SU-DHL-6 (cell line): Measurements from ENCODE around the gene RPS27L.

Source experiments
- H2AFZ ChIP-seq: fragments of 200-600 bp; sonication (generic); 2 replicates; pipeline ENCODE4 v1.6.1; 2014; ENCODE audit warnings: low read depth, mild to moderate bottlenecking, moderate library complexity, mixed read lengths, antibody characterized with exemption, low read length; ENCODE audit not compliant: severe bottlenecking
- H3F3A ChIP-seq: fragments of 200-600 bp; shearing (Covaris generic); 2 replicates; pipeline ENCODE4 v1.6.0; 2016; ENCODE audit warnings: antibody characterized with exemption, mild to moderate bottlenecking; ENCODE audit not compliant: insufficient read depth
- H3K27ac ChIP-seq: fragments of 200-600 bp; sonication (generic); 2 replicates; pipeline ENCODE4 v1.5.1; 2016; ENCODE audit warnings: low read depth, mild to moderate bottlenecking, low read length, moderate library complexity, mixed read lengths
- H3K27me3 ChIP-seq: fragments of 200-600 bp; sonication (generic), shearing (Covaris generic); 2 replicates; pipeline ENCODE4 v1.6.0; 2014; ENCODE audit warnings: mild to moderate bottlenecking, low read length
- H3K36me3 ChIP-seq: fragments of 200-600 bp; sonication (generic); 2 replicates; pipeline ENCODE4 v1.6.1; 2014; ENCODE audit warnings: mild to moderate bottlenecking, low read length, mixed read lengths
- H3K4me2 ChIP-seq: fragments of 300-600, 200-600 bp; shearing (Covaris generic), sonication (generic); 2 replicates; pipeline ENCODE4 v1.6.0; 2014; ENCODE audit warnings: low read length, low read depth, mild to moderate bottlenecking; ENCODE audit not compliant: poor library complexity, severe bottlenecking
- H3K4me3 ChIP-seq: fragments of 200-600 bp; sonication (generic); 2 replicates; pipeline ENCODE4 v1.5.1; 2014; ENCODE audit warnings: antibody characterized with exemption, low read length, mild to moderate bottlenecking, mixed read lengths; ENCODE audit not compliant: insufficient read depth, poor library complexity, severe bottlenecking
- H3K79me2 ChIP-seq: fragments of 200-600 bp; sonication (generic); 2 replicates; pipeline ENCODE4 v1.6.1; 2014; ENCODE audit warnings: mild to moderate bottlenecking, low read length, moderate library complexity; ENCODE audit not compliant: insufficient read depth
- H3K9ac ChIP-seq: fragments of 200-600 bp; sonication (generic); 2 replicates; pipeline ENCODE4 v1.7.0; 2014; ENCODE audit warnings: mild to moderate bottlenecking, low read length
- H3K9me2 ChIP-seq: fragments of 200-600 bp; sonication (generic); replicated peaks from 2 replicates; pipeline ENCODE4 v1.6.1; 2014; ENCODE audit warnings: low read length; ENCODE audit not compliant: insufficient read depth
- H3K9me3 ChIP-seq: fragments of 200-600 bp; sonication (generic); 2 replicates; pipeline ENCODE4 v1.6.1; 2014; ENCODE audit warnings: low read length, mixed read lengths; ENCODE audit not compliant: insufficient read depth
- H4K20me1 ChIP-seq: fragments of 200-600 bp; sonication (generic); 2 replicates; pipeline ENCODE4 v1.6.1; 2014; ENCODE audit warnings: low read depth, mild to moderate bottlenecking, antibody characterized with exemption, low read length, moderate library complexity, mixed read lengths
- EZH2phosphoT487 ChIP-seq: fragments of 200-600 bp; sonication (generic), shearing (Covaris generic); conservative IDR thresholded peaks from 2 replicates; pipeline ENCODE4 v1.6.1; 2018; ENCODE audit warnings: mild to moderate bottlenecking, antibody characterized with exemption, low read length, moderate library complexity, mixed read lengths
- TF ChIP-seq, protein P1 (sequence below): fragments of 200-600 bp; sonication (generic); IDR thresholded peaks from one replicate; pipeline ENCODE4 v1.5.1; 2017; ENCODE audit warnings: antibody characterized with exemption, mild to moderate bottlenecking, low read length, moderate library complexity; ENCODE audit not compliant: insufficient read depth, poor library complexity, severe bottlenecking

Gene RPS27L

GRCh38 chr15:63197626-63198025 is 40.3 kb upstream of the RPS27L start:
- Histone ChIP-seq H3K4me3 (no peak overlapping the region), H3K27ac (no peak overlapping the region), H3K27me3 (no peaks in the 10 kb centered on the region), H3K9me2 (no peaks in the 10 kb centered on the region), H3K9me3 (no peaks in the 10 kb centered on the region), H3F3A (peaks cover 4% of the 10 kb centered on the region), H3K4me2 (no peak overlapping the region), H2AFZ (no peak overlapping the region), H3K79me2 (peaks cover 92% of the 10 kb centered on the region), H4K20me1 (peaks cover 10% of the 10 kb centered on the region; the same call in 1 of the 2 replicates), H3K9ac (no peak overlapping the region), H3K36me3 (peaks cover 6% of the 10 kb centered on the region; the same call in 1 of the 2 replicates)
- TF ChIP-seq, protein P1, sequence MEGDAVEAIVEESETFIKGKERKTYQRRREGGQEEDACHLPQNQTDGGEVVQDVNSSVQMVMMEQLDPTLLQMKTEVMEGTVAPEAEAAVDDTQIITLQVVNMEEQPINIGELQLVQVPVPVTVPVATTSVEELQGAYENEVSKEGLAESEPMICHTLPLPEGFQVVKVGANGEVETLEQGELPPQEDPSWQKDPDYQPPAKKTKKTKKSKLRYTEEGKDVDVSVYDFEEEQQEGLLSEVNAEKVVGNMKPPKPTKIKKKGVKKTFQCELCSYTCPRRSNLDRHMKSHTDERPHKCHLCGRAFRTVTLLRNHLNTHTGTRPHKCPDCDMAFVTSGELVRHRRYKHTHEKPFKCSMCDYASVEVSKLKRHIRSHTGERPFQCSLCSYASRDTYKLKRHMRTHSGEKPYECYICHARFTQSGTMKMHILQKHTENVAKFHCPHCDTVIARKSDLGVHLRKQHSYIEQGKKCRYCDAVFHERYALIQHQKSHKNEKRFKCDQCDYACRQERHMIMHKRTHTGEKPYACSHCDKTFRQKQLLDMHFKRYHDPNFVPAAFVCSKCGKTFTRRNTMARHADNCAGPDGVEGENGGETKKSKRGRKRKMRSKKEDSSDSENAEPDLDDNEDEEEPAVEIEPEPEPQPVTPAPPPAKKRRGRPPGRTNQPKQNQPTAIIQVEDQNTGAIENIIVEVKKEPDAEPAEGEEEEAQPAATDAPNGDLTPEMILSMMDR, result no peak
- TF ChIP-seq EZH2phosphoT487, result no peak

GRCh38 chr15:63196842-63197241 is 39.6 kb upstream of the RPS27L start:
- Histone ChIP-seq H4K20me1 (peaks cover 10% of the 10 kb centered on the region; the same call in 1 of the 2 replicates), H3K9me2 (no peaks in the 10 kb centered on the region), H3K4me3 (no peak overlapping the region), H3K27me3 (no peaks in the 10 kb centered on the region), H3K79me2 (peaks cover 96% of the 10 kb centered on the region), H3K9me3 (no peaks in the 10 kb centered on the region), H3K27ac (no peak overlapping the region), H3F3A (peaks cover 12% of the 10 kb centered on the region), H2AFZ (no peak overlapping the region), H3K36me3 (peaks cover 6% of the 10 kb centered on the region; the same call in 1 of the 2 replicates), H3K9ac (no peak overlapping the region), H3K4me2 (no peak overlapping the region)
- TF ChIP-seq, protein P1, result no peak
- TF ChIP-seq EZH2phosphoT487, result no peak

- Histone ChIP-seq H3K4me2 (peak overlapping the region; percentile 96), H4K20me1 (0 out of 2 replicates have a peak, but pooled peaks cover 4% of the 10 kb centered on the region), H3K9ac (peak overlapping the region; percentile 92), H2AFZ (no peak overlapping the region), H3K27ac (peak overlapping the region; percentile 97; the same call in 1 of the 2 replicates), H3K9me3 (no peaks in the 10 kb centered on the region), H3K36me3 (peaks cover 6% of the 10 kb centered on the region; the same call in 1 of the 2 replicates), H3F3A (peaks cover 24% of the 10 kb centered on the region), H3K9me2 (no peaks in the 10 kb centered on the region), H3K4me3 (no peak overlapping the region), H3K27me3 (no peaks in the 10 kb centered on the region), H3K79me2 (peaks cover 96% of the 10 kb centered on the region)
- TF ChIP-seq, protein P1, result no peak
- no peak for TF ChIP-seq EZH2phosphoT487
These were observed 38.3 kb upstream of the RPS27L start for GRCh38 chr15:63195569-63196015.
